Chondrocyte (in vitro differentiated cells): Measurements from ENCODE around the gene TM4SF20. TPM values are rescaled to one million over a fixed set of nuclear protein-coding genes. Genes with fewer than 3 reads are reported as not detected.
A peak's percentile ranks its signal among the peaks of the same experiment; 100 is the strongest.

Experiments
- DNase-seq: peaks from one replicate; pipeline ENCODE4 v3.0.0; 2021; ENCODE audit warnings: mixed read lengths, low spot score
- H3K27ac Mint-ChIP-seq: one replicate; pipeline ENCODE4 v1.8.0; 2021; ENCODE audit warnings: mild to moderate bottlenecking, moderate library complexity, mixed read lengths; ENCODE audit not compliant: unreplicated experiment
- H3K27me3 Mint-ChIP-seq: 2 replicates; pipeline ENCODE4 v1.8.0; 2021; ENCODE audit warnings: low read depth, mixed read lengths
- H3K36me3 Mint-ChIP-seq: 2 replicates; pipeline ENCODE4 v1.8.0; 2021; ENCODE audit warnings: low read depth, mixed read lengths
- H3K4me1 Mint-ChIP-seq: 2 replicates; pipeline ENCODE4 v1.8.0; 2021; ENCODE audit warnings: low read depth, mild to moderate bottlenecking, mixed read lengths
- H3K4me3 Mint-ChIP-seq: one replicate; pipeline ENCODE4 v1.8.0; 2021; ENCODE audit warnings: mild to moderate bottlenecking, moderate library complexity, mixed read lengths; ENCODE audit not compliant: unreplicated experiment
- H3K9me3 Mint-ChIP-seq: 2 replicates; pipeline ENCODE4 v1.8.0; 2021; ENCODE audit warnings: low read depth, mixed read lengths
- total RNA-seq: library from RNA; stranded (reverse); gene quantifications from 3 replicates; pipeline ENCODE4 v1.2.1, GENCODE V29; 2021
- TF ChIP-seq, protein P1 (sequence below): fragments of 200-600 bp; sonication (generic); IDR thresholded peaks from 2 replicates; pipeline ENCODE4 v1.5.0; 2021; ENCODE audit warnings: antibody characterized with exemption, mild to moderate bottlenecking, moderate library complexity

The TM4SF20 gene
- total RNA-seq, 1 donor from 2014 or later: not detected

- H3K4me3 Mint-ChIP-seq: no peak overlapping the region
- no peaks in the 10 kb centered on the region for H3K36me3 Mint-ChIP-seq
- H3K9me3 Mint-ChIP-seq: peaks cover 8% of the 10 kb centered on the region
- peaks cover 26% of the 10 kb centered on the region for H3K4me1 Mint-ChIP-seq
- no peaks in the 10 kb centered on the region for H3K27me3 Mint-ChIP-seq
- DNase-seq: no peak
- no peak overlapping the region for H3K27ac Mint-ChIP-seq
- TF ChIP-seq, protein P1, sequence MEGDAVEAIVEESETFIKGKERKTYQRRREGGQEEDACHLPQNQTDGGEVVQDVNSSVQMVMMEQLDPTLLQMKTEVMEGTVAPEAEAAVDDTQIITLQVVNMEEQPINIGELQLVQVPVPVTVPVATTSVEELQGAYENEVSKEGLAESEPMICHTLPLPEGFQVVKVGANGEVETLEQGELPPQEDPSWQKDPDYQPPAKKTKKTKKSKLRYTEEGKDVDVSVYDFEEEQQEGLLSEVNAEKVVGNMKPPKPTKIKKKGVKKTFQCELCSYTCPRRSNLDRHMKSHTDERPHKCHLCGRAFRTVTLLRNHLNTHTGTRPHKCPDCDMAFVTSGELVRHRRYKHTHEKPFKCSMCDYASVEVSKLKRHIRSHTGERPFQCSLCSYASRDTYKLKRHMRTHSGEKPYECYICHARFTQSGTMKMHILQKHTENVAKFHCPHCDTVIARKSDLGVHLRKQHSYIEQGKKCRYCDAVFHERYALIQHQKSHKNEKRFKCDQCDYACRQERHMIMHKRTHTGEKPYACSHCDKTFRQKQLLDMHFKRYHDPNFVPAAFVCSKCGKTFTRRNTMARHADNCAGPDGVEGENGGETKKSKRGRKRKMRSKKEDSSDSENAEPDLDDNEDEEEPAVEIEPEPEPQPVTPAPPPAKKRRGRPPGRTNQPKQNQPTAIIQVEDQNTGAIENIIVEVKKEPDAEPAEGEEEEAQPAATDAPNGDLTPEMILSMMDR: no peak
These were observed 56.4 kb downstream of the TM4SF20 start for GRCh38 chr2:227322530-227323205.

DNA sequence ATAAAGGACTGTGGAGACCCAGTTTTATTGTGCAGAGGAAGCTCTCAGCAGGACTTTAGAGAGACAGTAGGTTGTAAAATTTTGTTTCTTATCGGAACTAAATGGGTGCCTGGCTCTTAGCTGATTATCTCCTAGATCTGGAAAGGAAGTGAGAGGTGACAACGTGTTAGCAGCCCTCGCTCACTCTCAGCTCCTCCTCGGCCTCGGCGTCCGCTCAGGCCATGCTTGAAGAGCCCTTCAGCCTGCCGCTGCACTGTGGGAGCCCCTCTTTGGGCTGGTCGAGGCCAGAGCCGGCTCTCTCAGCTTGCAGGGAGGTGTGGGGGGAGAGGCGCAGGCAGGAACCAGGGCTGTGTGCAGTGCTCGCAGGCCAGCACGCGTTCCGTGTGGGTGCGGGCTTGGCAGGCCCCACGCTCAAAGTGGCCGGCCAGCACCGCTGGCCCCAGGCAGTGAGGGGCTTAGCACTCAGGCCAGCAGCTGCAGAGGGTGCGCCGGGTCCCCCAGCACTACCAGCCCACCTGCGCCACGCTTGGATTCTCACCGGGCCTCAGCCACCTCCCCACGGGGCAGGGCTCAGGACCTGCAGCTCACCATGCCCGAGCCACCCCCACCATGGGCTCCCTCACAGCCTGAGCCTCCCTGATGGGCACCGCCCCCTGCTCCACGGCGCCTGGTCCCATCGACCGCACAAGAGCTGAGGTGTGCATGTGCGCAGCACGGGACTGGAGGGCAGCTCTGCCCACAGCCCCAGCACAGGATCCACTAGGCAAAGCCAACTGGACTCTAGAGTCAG lies 58.6 kb downstream of the TM4SF20 start:
- Mint-ChIP-seq H3K36me3 (no peaks in the 10 kb centered on the region), H3K4me1 (peaks cover 9% of the 10 kb centered on the region)
- TF ChIP-seq, protein P1: no peak

DNA sequence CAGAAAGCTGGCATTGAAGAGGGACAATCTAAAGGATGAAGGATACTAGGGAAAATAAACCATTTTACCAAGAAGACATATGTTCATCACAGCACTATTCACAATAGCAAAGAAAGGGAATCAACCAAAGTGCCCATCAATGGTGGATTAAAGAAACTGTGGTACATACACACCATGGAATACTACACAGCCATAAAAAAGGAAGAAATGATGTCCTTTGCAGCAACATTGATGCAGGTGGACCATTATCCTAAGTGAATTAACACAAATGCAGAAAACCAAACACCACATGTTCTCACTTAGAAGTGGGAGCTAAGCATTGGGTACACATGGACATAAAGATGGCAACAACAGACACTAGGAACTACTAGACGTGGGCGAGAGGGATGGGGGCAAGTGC lies 61.3 kb downstream of the TM4SF20 start:
- TF ChIP-seq, protein P1: no peak
- Mint-ChIP-seq H3K36me3 (no peaks in the 10 kb centered on the region), H3K4me1 (no peaks in the 10 kb centered on the region), H3K9me3 (peaks cover 9% of the 10 kb centered on the region), H3K27ac (no peak overlapping the region), H3K4me3 (no peak overlapping the region), H3K27me3 (no peaks in the 10 kb centered on the region)
- DNase-seq: no peak

More for the DNA sequence above, 58.6 kb downstream of the TM4SF20 start:
- H3K27me3 Mint-ChIP-seq: no peaks in the 10 kb centered on the region
- H3K27ac Mint-ChIP-seq: no peak overlapping the region
- peak; percentile 92 for DNase-seq
- peaks cover 10% of the 10 kb centered on the region for H3K9me3 Mint-ChIP-seq
- no peak overlapping the region for H3K4me3 Mint-ChIP-seq

DNA sequence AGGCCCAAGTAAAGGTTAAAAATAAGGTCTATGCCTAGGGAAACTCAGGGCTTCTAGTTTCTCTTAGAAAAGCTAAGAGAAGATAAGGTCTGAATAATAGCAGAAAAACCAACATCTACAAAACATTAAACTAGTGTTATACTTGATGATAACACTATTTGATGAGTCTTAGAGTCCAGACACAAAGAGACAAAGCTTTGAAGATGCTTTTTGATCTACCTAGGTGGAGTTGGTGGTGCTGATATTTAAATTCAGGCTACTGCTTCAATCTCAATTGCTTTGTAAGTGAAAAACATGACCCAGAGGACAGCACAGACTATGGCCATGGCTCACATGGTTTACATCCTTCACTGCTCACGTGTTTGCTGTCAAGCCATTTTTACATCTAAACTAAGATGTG lies 65.8 kb downstream of the TM4SF20 start:
- H3K4me1 Mint-ChIP-seq: no peaks in the 10 kb centered on the region
- no peak overlapping the region for H3K4me3 Mint-ChIP-seq
- H3K27ac Mint-ChIP-seq: no peak overlapping the region
- no peaks in the 10 kb centered on the region for H3K36me3 Mint-ChIP-seq
- DNase-seq: no peak
- TF ChIP-seq, protein P1: no peak
- H3K27me3 Mint-ChIP-seq: no peaks in the 10 kb centered on the region
- H3K9me3 Mint-ChIP-seq: peaks cover 5% of the 10 kb centered on the region

- Mint-ChIP-seq H3K9me3 (peaks cover under 1% of the 10 kb centered on the region), H3K27ac (no peak overlapping the region)
These were observed 66.5 kb downstream of the TM4SF20 start for GRCh38 chr2:227312579-227312978.

More at GRCh38 chr2:227312579-227312978, 66.5 kb downstream of the TM4SF20 start:
- DNase-seq: no peak
- no peaks in the 10 kb centered on the region for H3K4me1 Mint-ChIP-seq
- TF ChIP-seq, protein P1: no peak
- H3K36me3 Mint-ChIP-seq: no peaks in the 10 kb centered on the region
- no peaks in the 10 kb centered on the region for H3K27me3 Mint-ChIP-seq
- no peak overlapping the region for H3K4me3 Mint-ChIP-seq

Other genes with a start within 250 kb of the TM4SF20 start
- gene COL4A4, start 215.1 kb downstream of the TM4SF20 start, total RNA-seq: 6.3 to 18.4 TPM (median 7.3 TPM) in 3 replicates
- gene COL4A3, start 214.7 kb downstream of the TM4SF20 start, total RNA-seq: 1.2 to 6.8 TPM (median 1.4 TPM) in 3 replicates
- 64.7 to 76.0 TPM (median 66.8 TPM) in 3 replicates for gene MFF, start 54.1 kb downstream of the TM4SF20 start, total RNA-seq
- not detected in 3 replicates for gene SCYGR1, start 8.6 kb upstream of the TM4SF20 start, total RNA-seq
- gene AGFG1, start 92.8 kb upstream of the TM4SF20 start, total RNA-seq: 49.3 to 49.5 TPM (median 49.3 TPM) in 3 replicates
- not detected in 3 replicates for gene SCYGR2, start 219.6 kb upstream of the TM4SF20 start, total RNA-seq
- gene SCYGR3, start 235.5 kb upstream of the TM4SF20 start, total RNA-seq: not detected in 3 replicates
- not detected in 3 replicates for gene SCYGR4, start 238.2 kb upstream of the TM4SF20 start, total RNA-seq